ENCODE measurements around the gene MINDY3.

Gene MINDY3

GRCh38 chr10:15842556-15843169 lies 17.6 kb downstream of the MINDY3 start:
- Mint-ChIP-seq H3K27me3 (ENCODE audit: low read depth, poor library complexity) (no peaks in the 10 kb centered on the region), H3K4me3 (no peak overlapping the region), H3K36me3 (ENCODE audit: low read depth) (peaks cover 14% of the 10 kb centered on the region), H3K4me1 (no peaks in the 10 kb centered on the region), H3K9me3 (peaks cover 1% of the 10 kb centered on the region), H3K27ac (no peak overlapping the region)
- DNase-seq: no peak
- TF ChIP-seq CTCF (IDR thresholded peaks at IDR 0.05): no peak

GRCh38 chr10:15841696-15842095 lies 18.6 kb downstream of the MINDY3 start:
- TF ChIP-seq CTCF (IDR thresholded peaks at IDR 0.05): no peak
- peaks cover 5% of the 10 kb centered on the region for H3K36me3 Mint-ChIP-seq (ENCODE audit: low read depth)
- no peak overlapping the region for H3K4me3 Mint-ChIP-seq
- DNase-seq: no peak
- no peaks in the 10 kb centered on the region for H3K4me1 Mint-ChIP-seq
- no peak overlapping the region for H3K27ac Mint-ChIP-seq
- no peaks in the 10 kb centered on the region for H3K27me3 Mint-ChIP-seq (ENCODE audit: low read depth, poor library complexity)
- H3K9me3 Mint-ChIP-seq: no peaks in the 10 kb centered on the region

- H3K27me3 Mint-ChIP-seq (ENCODE audit: low read depth, poor library complexity): no peaks in the 10 kb centered on the region
- TF ChIP-seq CTCF (IDR thresholded peaks at IDR 0.05): no peak
- DNase-seq: no peak
Observed at GRCh38 chr10:15836807-15837206, 23.5 kb downstream of the MINDY3 start.

GRCh38 chr10:15829495-15829894 lies 30.8 kb downstream of the MINDY3 start:
- H3K36me3 Mint-ChIP-seq (ENCODE audit: low read depth): peaks cover 25% of the 10 kb centered on the region
- H3K27me3 Mint-ChIP-seq (ENCODE audit: low read depth, poor library complexity): no peaks in the 10 kb centered on the region
- no peak for TF ChIP-seq CTCF (IDR thresholded peaks at IDR 0.05)
- H3K9me3 Mint-ChIP-seq: no peaks in the 10 kb centered on the region
- H3K27ac Mint-ChIP-seq: no peak overlapping the region
- DNase-seq: no peak
- H3K4me1 Mint-ChIP-seq: peaks cover 5% of the 10 kb centered on the region
- H3K4me3 Mint-ChIP-seq: no peak overlapping the region

More at GRCh38 chr10:15836807-15837206, 23.5 kb downstream of the MINDY3 start:
- Mint-ChIP-seq H3K36me3 (ENCODE audit: low read depth) (peaks cover 10% of the 10 kb centered on the region), H3K4me1 (no peaks in the 10 kb centered on the region), H3K4me3 (no peak overlapping the region), H3K27ac (no peak overlapping the region), H3K9me3 (no peaks in the 10 kb centered on the region)

- peaks cover 25% of the 10 kb centered on the region for H3K36me3 Mint-ChIP-seq (ENCODE audit: low read depth)
- no peaks in the 10 kb centered on the region for H3K27me3 Mint-ChIP-seq (ENCODE audit: low read depth, poor library complexity)
- no peak for DNase-seq
- peak; percentile 53 for TF ChIP-seq CTCF (IDR thresholded peaks at IDR 0.05)
- H3K4me1 Mint-ChIP-seq: peaks cover 12% of the 10 kb centered on the region
- H3K4me3 Mint-ChIP-seq: no peak overlapping the region
- H3K9me3 Mint-ChIP-seq: no peaks in the 10 kb centered on the region
- no peak overlapping the region for H3K27ac Mint-ChIP-seq
Observed at GRCh38 chr10:15824498-15824897, 35.8 kb downstream of the MINDY3 start.

- TF ChIP-seq CTCF (IDR thresholded peaks at IDR 0.05): no peak
- H3K27ac Mint-ChIP-seq: peak overlapping the region; percentile 30
- H3K9me3 Mint-ChIP-seq: no peaks in the 10 kb centered on the region
- no peak overlapping the region for H3K4me3 Mint-ChIP-seq
- H3K36me3 Mint-ChIP-seq (ENCODE audit: low read depth): peaks cover 37% of the 10 kb centered on the region
- H3K4me1 Mint-ChIP-seq: peaks cover 17% of the 10 kb centered on the region
- H3K27me3 Mint-ChIP-seq (ENCODE audit: low read depth, poor library complexity): no peaks in the 10 kb centered on the region
- no peak for DNase-seq
Observed at GRCh38 chr10:15822131-15822530, 38.2 kb downstream of the MINDY3 start.

Data from nephron progenitor cell (in vitro differentiated cells).